Raji (cell line): Measurements from ENCODE around the gene ZSCAN5C.
"Not testable (repeated sequence)": the region's sequence is repeated elsewhere in the genome, so short reads cannot be mapped to it uniquely, and the experiment has no call there.

ENCODE experiments used
- POLR2A ChIP-seq: IDR thresholded peaks from 2 replicates; pipeline ENCODE4 v1.6.1; 2011; ENCODE audit warnings: low read depth, low read length, control low read depth; ENCODE audit not compliant: insufficient read depth

ZSCAN5C gene

GRCh38 chr19:56176881-56177280 is 25.2 kb upstream of the ZSCAN5C start:
- no peak for TF ChIP-seq POLR2A

GRCh38 chr19:56177564-56178243 is 24.4 kb upstream of the ZSCAN5C start:
- TF ChIP-seq POLR2A: no peak

GRCh38 chr19:56189785-56190184 is 12.3 kb upstream of the ZSCAN5C start:
- TF ChIP-seq POLR2A: no peak

GRCh38 chr19:56191115-56191514 is 11.0 kb upstream of the ZSCAN5C start:
- no peak for TF ChIP-seq POLR2A

GRCh38 chr19:56191711-56192110 is 10.4 kb upstream of the ZSCAN5C start:
- TF ChIP-seq POLR2A: no peak

GRCh38 chr19:56193981-56194640 is 8.0 kb upstream of the ZSCAN5C start:
- TF ChIP-seq POLR2A: no peak

- not testable (repeated sequence) for TF ChIP-seq POLR2A
These were observed 4.4 kb upstream of the ZSCAN5C start, which contains the start of gene ZSCAN5B for GRCh38 chr19:56197646-56198045. Gene ZSCAN5B, minus strand, starts transcription at chr19:56197783. Its CDS starts 4,731 bp downstream, at chr19:56193052.

GRCh38 chr19:56199687-56200086 is 2.4 kb upstream of the ZSCAN5C start:
- TF ChIP-seq POLR2A: no peak

GRCh38 chr19:56209091-56209490 is 7.0 kb downstream of the ZSCAN5C start:
- no peak for TF ChIP-seq POLR2A

GRCh38 chr19:56211718-56212117 is 9.6 kb downstream of the ZSCAN5C start:
- no peak for TF ChIP-seq POLR2A

GRCh38 chr19:56217039-56217949 is 15.2 kb downstream of the ZSCAN5C start:
- no peak for TF ChIP-seq POLR2A

- no peak for TF ChIP-seq POLR2A
These were observed 16.9 kb downstream of the ZSCAN5C start for GRCh38 chr19:56218961-56219360.

GRCh38 chr19:56221851-56222250 is 19.8 kb downstream of the ZSCAN5C start:
- no peak for TF ChIP-seq POLR2A

GRCh38 chr19:56222901-56223300 is 20.8 kb downstream of the ZSCAN5C start:
- no peak for TF ChIP-seq POLR2A

- TF ChIP-seq POLR2A: no peak
These were observed 21.4 kb downstream of the ZSCAN5C start for GRCh38 chr19:56223481-56223880.
